Measurements from ENCODE around the gene TBXA2R. TPM values are rescaled to one million over a fixed set of nuclear protein-coding genes. Genes with fewer than 3 reads are reported as not detected.

TBXA2R gene
- total RNA-seq, 4 donors from 2014 or later, result 4.4 to 11.4 (median 7.2) TPM

DNA sequence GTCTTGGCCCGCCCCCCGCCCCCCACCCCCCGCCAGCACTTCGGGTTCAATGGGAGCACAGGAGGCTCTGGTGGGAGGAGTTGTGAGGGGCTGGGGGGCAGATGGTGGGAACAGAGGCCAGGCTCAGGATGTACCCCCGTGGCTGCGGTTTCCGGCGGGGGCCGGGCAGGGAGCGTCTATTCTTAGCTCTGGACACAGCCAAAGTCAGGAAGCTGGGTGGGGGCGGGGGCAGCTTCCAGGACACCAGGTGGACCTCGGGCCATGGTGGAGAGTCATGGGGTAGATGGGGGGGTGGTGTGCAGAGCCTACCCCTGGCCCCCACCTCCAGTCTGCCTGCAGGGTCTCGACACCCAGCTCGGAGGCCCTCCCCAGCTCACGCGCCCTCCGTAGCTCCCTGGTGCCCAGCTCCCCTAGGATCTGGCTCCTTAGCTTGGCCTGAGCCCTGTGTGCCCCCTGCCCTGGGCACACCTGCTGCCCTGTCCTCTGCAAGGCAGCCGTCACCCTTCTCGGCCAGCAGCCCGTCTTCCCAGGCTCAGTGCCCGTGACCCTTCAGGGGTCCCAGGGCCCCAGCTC, 2.2 kb upstream of the TBXA2R start:
- no peak for DNase-seq (ENCODE audit: low spot score in 2 of 2)
- 48 to 57% methylated on average over 8 to 19 of the region's 21 CpGs for WGBS, 2 donors
- Histone ChIP-seq H3K4me1 (peaks cover 0 to 60% (median 46%) of the 10 kb centered on the region in 4 donors), H3K4me3 (no peak overlapping the region), H3K27me3 (peaks cover 0 to 6% of the 10 kb centered on the region in 2 donors), H3K9me3 (no peaks in the 10 kb centered on the region), H3K36me3 (peaks cover 0 to 43% (median 12%) of the 10 kb centered on the region in 3 donors), H3K27ac (peak overlapping the region in 2 of 4 donors; percentile 82 to 89)
- TF ChIP-seq POLR2A (IDR thresholded peaks at IDR 0.05), result no peak
- TF ChIP-seq, protein P1, sequence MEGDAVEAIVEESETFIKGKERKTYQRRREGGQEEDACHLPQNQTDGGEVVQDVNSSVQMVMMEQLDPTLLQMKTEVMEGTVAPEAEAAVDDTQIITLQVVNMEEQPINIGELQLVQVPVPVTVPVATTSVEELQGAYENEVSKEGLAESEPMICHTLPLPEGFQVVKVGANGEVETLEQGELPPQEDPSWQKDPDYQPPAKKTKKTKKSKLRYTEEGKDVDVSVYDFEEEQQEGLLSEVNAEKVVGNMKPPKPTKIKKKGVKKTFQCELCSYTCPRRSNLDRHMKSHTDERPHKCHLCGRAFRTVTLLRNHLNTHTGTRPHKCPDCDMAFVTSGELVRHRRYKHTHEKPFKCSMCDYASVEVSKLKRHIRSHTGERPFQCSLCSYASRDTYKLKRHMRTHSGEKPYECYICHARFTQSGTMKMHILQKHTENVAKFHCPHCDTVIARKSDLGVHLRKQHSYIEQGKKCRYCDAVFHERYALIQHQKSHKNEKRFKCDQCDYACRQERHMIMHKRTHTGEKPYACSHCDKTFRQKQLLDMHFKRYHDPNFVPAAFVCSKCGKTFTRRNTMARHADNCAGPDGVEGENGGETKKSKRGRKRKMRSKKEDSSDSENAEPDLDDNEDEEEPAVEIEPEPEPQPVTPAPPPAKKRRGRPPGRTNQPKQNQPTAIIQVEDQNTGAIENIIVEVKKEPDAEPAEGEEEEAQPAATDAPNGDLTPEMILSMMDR (IDR thresholded peaks at IDR 0.05), result no peak
- no peak for TF ChIP-seq EP300 (IDR thresholded peaks at IDR 0.05)

DNA sequence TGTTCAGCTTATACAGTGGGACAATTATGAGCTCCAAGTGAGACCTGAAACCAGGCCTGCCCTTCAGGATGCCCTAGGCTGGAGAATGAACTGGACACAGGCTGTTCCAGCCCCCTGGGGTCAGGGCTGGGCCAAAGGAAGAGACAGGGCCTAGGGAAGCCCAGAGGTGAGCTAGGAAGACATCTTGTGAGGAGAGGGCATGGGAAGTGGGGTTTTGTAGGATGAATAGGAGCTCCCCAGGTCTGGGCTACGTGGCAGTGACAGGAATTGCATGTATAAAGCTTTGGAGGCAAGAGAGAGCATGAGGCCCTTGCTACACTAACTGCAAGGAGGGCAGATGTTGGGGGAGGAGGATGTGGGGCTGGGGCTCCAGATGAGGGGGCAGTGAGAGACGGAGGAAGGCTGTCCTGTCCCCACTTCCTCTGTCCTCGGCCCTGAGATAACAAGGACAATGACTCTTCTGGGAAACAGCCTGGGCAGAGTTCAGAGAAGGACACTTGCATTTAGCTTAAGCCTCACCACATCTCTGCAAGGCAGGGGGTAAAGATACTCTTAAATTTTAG, 1.5 kb upstream of the TBXA2R start:
- H3K36me3 ChIP-seq, result peaks cover 0 to 36% (median 12%) of the 10 kb centered on the region in 3 donors
- no peak for TF ChIP-seq POLR2A (IDR thresholded peaks at IDR 0.05)
- TF ChIP-seq, protein P1 (IDR thresholded peaks at IDR 0.05), result no peak
- TF ChIP-seq EP300 (IDR thresholded peaks at IDR 0.05), result no peak
- H3K27ac ChIP-seq, result peak overlapping the region in 3 of 4 donors; percentile 71 to 89 (median 82)
- H3K4me1 ChIP-seq, result peaks cover 0 to 67% (median 51%) of the 10 kb centered on the region in 4 donors
- H3K9me3 ChIP-seq, result no peaks in the 10 kb centered on the region
- no peak overlapping the region for H3K4me3 ChIP-seq
- H3K27me3 ChIP-seq, result peaks cover 0 to 6% of the 10 kb centered on the region in 2 donors
- DNase-seq (ENCODE audit: low spot score in 2 of 2), result no peak
- WGBS, 2 donors, result 51 to 57% methylated on average over 3 of the region's 3 CpGs

DNA sequence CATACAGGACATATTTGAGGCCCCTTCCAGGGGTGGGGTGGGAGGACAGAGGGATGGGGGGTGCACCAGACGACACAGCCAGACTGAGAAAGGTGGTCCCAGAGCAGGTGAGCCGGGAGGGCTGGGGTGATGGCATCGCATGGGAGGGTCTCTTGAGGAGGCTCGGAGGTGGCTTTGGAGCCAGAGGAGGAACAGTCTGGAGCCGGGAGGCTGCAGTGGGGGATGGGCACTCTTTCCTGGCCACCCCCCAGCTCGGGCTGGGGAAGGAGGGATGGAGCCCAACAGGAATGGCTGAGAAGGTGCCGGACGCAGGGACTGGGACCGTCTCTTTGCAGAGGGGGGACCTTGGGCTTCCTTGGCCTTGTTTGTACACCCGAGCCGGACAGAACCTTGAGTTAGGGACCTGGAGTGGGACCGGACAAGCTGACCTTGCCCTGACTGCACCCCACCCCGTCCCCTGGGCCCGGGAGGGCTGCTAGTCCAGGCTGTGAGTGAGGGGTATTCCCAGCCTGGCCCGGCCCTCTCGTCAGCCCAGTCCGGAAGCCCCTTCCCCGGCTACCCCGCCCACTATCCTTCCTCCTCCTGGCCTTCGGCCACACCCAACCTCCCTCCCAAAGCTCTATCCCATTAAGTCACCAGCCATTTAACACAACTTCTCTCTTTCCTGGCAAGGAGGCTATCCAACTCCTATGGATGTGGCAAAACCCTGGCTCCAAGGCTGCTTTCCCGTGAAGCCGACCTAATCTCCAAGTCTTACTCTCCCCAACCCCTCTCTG, 816 bp upstream of the TBXA2R start:
- Histone ChIP-seq H3K27ac (peak overlapping the region; percentile 71 to 89 (median 80)), H3K4me3 (peak overlapping the region; percentile 41 to 60 (median 51)), H3K27me3 (peaks cover 0 to 6% of the 10 kb centered on the region in 2 donors), H3K4me1 (peaks cover 0 to 68% (median 51%) of the 10 kb centered on the region in 4 donors), H3K9me3 (no peaks in the 10 kb centered on the region), H3K36me3 (peaks cover 0 to 29% (median 12%) of the 10 kb centered on the region in 3 donors)
- WGBS, 2 donors, result 21 to 26% methylated on average over 22 of the region's 22 CpGs
- no peak for DNase-seq (ENCODE audit: low spot score in 2 of 2)
- TF ChIP-seq POLR2A (IDR thresholded peaks at IDR 0.05) (no peak), EP300 (IDR thresholded peaks at IDR 0.05) (no peak)
- TF ChIP-seq, protein P1 (IDR thresholded peaks at IDR 0.05), result no peak

DNA sequence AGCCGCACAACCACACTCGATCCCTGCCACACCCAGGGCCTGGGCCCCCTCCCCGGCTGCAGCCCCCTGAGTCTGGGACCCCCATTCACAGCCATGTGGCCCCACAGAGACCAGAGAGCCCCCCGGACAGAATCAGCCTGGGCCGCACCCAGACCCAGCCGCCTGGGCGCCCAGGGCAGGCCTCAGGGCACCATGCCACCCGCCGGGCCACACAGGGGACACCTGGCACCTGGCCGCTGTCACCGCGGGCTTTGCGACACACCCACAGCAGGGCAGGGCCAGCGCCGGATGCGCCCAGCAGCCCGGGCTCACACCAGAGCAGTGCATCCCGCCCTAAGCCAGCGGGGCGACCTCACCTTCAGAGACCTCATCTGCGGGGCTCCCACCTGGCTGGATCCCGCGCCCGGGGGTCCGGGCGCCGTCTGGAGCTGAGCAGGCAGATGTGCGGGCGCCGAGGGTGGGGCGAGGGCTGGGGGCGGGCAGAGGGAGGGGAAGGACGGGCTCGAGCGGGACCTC, 443 bp downstream of the TBXA2R start:
- H3K4me3 ChIP-seq, result peak overlapping the region; percentile 41 to 60 (median 51)
- DNase-seq (ENCODE audit: low spot score in 2 of 2), result no peak
- 9 to 14% methylated on average over 4 to 32 of the region's 35 CpGs for WGBS, 2 donors
- H3K27ac ChIP-seq, result peak overlapping the region; percentile 71 to 89 (median 80)
- H3K27me3 ChIP-seq, result peaks cover 0 to 6% of the 10 kb centered on the region in 2 donors
- peaks cover 0 to 72% (median 51%) of the 10 kb centered on the region in 4 donors for H3K4me1 ChIP-seq
- H3K36me3 ChIP-seq, result peaks cover 0 to 17% (median 4%) of the 10 kb centered on the region in 3 donors
- H3K9me3 ChIP-seq, result no peaks in the 10 kb centered on the region
- no peak for TF ChIP-seq EP300 (IDR thresholded peaks at IDR 0.05)
- TF ChIP-seq, protein P1 (IDR thresholded peaks at IDR 0.05), result no peak
- TF ChIP-seq POLR2A (IDR thresholded peaks at IDR 0.05), result no peak
